GM12878 (cell line): Measurements from ENCODE around the gene FAM89A. TPM values are rescaled to one million over a fixed set of nuclear protein-coding genes. Genes with fewer than 3 reads are reported as not detected.
A peak's percentile ranks its signal among the peaks of the same experiment; 100 is the strongest.

Experiments
- ATAC-seq: fragments of 200-7000 bp; cut with Tn5 transposase; 3 replicates; pipeline ENCODE4 v1.9.1; 2020; ENCODE audit warnings: mild to moderate bottlenecking, moderate library complexity
- BruUV-seq: library from RNA; stranded (reverse); fragments of 400-500 nt; replicated peaks from 2 replicates; lab custom pipeline; 2021; lab: Mats Ljungman, UMichigan
- CTCF ChIA-PET: fragments of 300-600 bp; sonication (Branson Sonifier 250); formaldehyde crosslinking; extraction: SDS; loops from one replicate; lab custom pipeline; 2021; ENCODE audit warnings: inconsistent platforms; lab: Yijun Ruan, JAX
- POLR2A ChIA-PET: fragments of 350-600 bp; formaldehyde crosslinking; extraction: SDS; loops from one replicate; lab custom pipeline; 2021; ENCODE audit warnings: inconsistent platforms; lab: Charles Lee
- RAD21 ChIA-PET: fragments of 300-600 bp; sonication (Branson Sonifier 250); formaldehyde crosslinking; loops from one replicate; lab custom pipeline; 2023; ENCODE audit warnings: antibody characterized with exemption; ENCODE audit not compliant: unreplicated experiment; lab: Charles Lee
- SMC1A ChIA-PET: fragments of 300-600 bp; sonication (Branson Sonifier 250); formaldehyde crosslinking; loops from one replicate; lab custom pipeline; 2023; ENCODE audit not compliant: unreplicated experiment, uncharacterized antibody; lab: Charles Lee
- DNase-seq: peaks from one replicate; pipeline ENCODE4 v3.0.0-alpha.2; 2011; ENCODE audit warnings: low read depth, low spot score
- FAIRE-seq: peaks from 3 replicates; lab custom pipeline; 2011; peaks lifted over from hg19 to GRCh38; lab: Jason Lieb, UNC
- H2AFZ ChIP-seq: 2 replicates; pipeline ENCODE4 v1.6.0; 2011; ENCODE audit warnings: low read depth, low read length, control low read depth; ENCODE audit not compliant: control insufficient read depth
- H3K27ac ChIP-seq: 2 replicates; pipeline ENCODE4 v1.5.1; 2011; ENCODE audit warnings: control low read depth; ENCODE audit not compliant: control insufficient read depth, insufficient read depth
- H3K27me3 ChIP-seq, 2 experiments: replicated peaks in 1 of 2; 2 replicates each; pipeline versions ENCODE4 v1.6.0 to v1.6.1; 2011; ENCODE audit warnings: low read length in 1 of 2; ENCODE audit not compliant: control insufficient read depth in 2 of 2, insufficient read depth in 2 of 2
- H3K36me3 ChIP-seq, 2 experiments: 2 replicates each; pipeline ENCODE4 v1.5.1; 2011; ENCODE audit warnings: low read length in 1 of 2; ENCODE audit not compliant: control insufficient read depth in 2 of 2, insufficient read depth in 2 of 2
- H3K4me1 ChIP-seq: 2 replicates; pipeline ENCODE4 v1.6.1; 2011; ENCODE audit warnings: mild to moderate bottlenecking, low read length, moderate library complexity, mixed read lengths; ENCODE audit not compliant: control insufficient read depth, insufficient read depth
- H3K4me2 ChIP-seq: 2 replicates; pipeline ENCODE4 v1.6.0; 2011; ENCODE audit warnings: control low read depth; ENCODE audit not compliant: control insufficient read depth, insufficient read depth
- H3K4me3 ChIP-seq: fragments of 200-600 bp; sonication (generic); 2 replicates; pipeline ENCODE4 v1.5.1; 2016
- H3K79me2 ChIP-seq: 2 replicates; pipeline ENCODE4 v1.6.0; 2011; ENCODE audit warnings: low read length; ENCODE audit not compliant: control insufficient read depth, insufficient read depth
- H3K9ac ChIP-seq: 2 replicates; pipeline ENCODE4 v1.8.0; 2011; ENCODE audit warnings: low read length, control low read depth, mixed read lengths; ENCODE audit not compliant: control insufficient read depth, insufficient read depth
- H3K9me3 ChIP-seq: replicated peaks from 3 replicates; pipeline ENCODE4 v1.5.1; 2011; ENCODE audit warnings: mild to moderate bottlenecking, low read length; ENCODE audit not compliant: control insufficient read depth, insufficient read depth
- H4K20me1 ChIP-seq: 2 replicates; pipeline ENCODE4 v1.6.0; 2011; ENCODE audit not compliant: control insufficient read depth, insufficient read depth
- BCL3 ChIP-seq: IDR thresholded peaks from 2 replicates; pipeline ENCODE4 v1.6.1; 2011; ENCODE audit warnings: borderline replicate concordance, low read depth, mild to moderate bottlenecking, moderate library complexity, low read length; ENCODE audit not compliant: insufficient read depth, poor library complexity, severe bottlenecking
- BMI1 ChIP-seq: fragments of 450-650 bp; IDR thresholded peaks from 2 replicates; pipeline ENCODE4 v1.6.1; 2016; ENCODE audit warnings: mild to moderate bottlenecking, moderate library complexity, borderline replicate concordance
- CBX5 ChIP-seq: sonication (generic); IDR thresholded peaks from 2 replicates; pipeline ENCODE4 v1.6.1; 2016; ENCODE audit warnings: low read depth, moderate library complexity, mild to moderate bottlenecking, inconsistent platforms
- CTCF ChIP-seq, 3 experiments: IDR thresholded peaks in 2 of 3; conservative IDR thresholded peaks in 1 of 3; 2 replicates each; pipeline ENCODE4 v1.5.1; 2011; ENCODE audit warnings: low read depth in 3 of 3, low read length in 3 of 3, mild to moderate bottlenecking in 3 of 3, control low read depth in 2 of 3, moderate library complexity in 2 of 3, inconsistent platforms in 1 of 3, mixed read lengths in 1 of 3; ENCODE audit not compliant: control insufficient read depth in 2 of 3, insufficient read depth in 1 of 3; ENCODE audit errors: extremely low read depth in 1 of 3
- DPF2 ChIP-seq: fragments of 450-650 bp; IDR thresholded peaks from 2 replicates; pipeline ENCODE4 v1.6.1; 2017; ENCODE audit warnings: mild to moderate bottlenecking
- FOS ChIP-seq: IDR thresholded peaks from 3 replicates; pipeline ENCODE4 v1.6.1; 2011; ENCODE audit warnings: borderline replicate concordance; ENCODE audit not compliant: insufficient read length; ENCODE audit errors: extremely low read depth
- HDAC6 ChIP-seq: fragments of 200-600 bp; sonication (generic); IDR thresholded peaks from one replicate; pipeline ENCODE4 v1.8.0; 2017; ENCODE audit warnings: antibody characterized with exemption; ENCODE audit not compliant: unreplicated experiment
- KLF5 ChIP-seq: fragments of 450-650 bp; IDR thresholded peaks from 2 replicates; pipeline ENCODE4 v1.6.1; 2014; ENCODE audit warnings: mild to moderate bottlenecking; ENCODE audit not compliant: partially characterized antibody
- NFYB ChIP-seq: IDR thresholded peaks from 2 replicates; pipeline ENCODE4 v1.6.1; 2011; ENCODE audit warnings: low read depth, mild to moderate bottlenecking, low read length, improper control_type of control experiment, moderate library complexity; ENCODE audit not compliant: insufficient read depth
- NR2C1 ChIP-seq: fragments of 450-650 bp; IDR thresholded peaks from 2 replicates; pipeline ENCODE4 v1.6.1; 2017; ENCODE audit warnings: antibody characterized with exemption, mild to moderate bottlenecking, moderate library complexity
- PAX5 ChIP-seq: IDR thresholded peaks from 2 replicates; pipeline ENCODE4 v1.6.1; 2011; ENCODE audit warnings: low read depth, low read length, borderline replicate concordance
- SMAD1 ChIP-seq: fragments of 450-650 bp; IDR thresholded peaks from 2 replicates; pipeline ENCODE4 v1.6.1; 2018; ENCODE audit warnings: mild to moderate bottlenecking, low read depth; ENCODE audit not compliant: partially characterized antibody
- TAF1 ChIP-seq: IDR thresholded peaks from 2 replicates; pipeline ENCODE4 v1.6.1; 2011; ENCODE audit warnings: mild to moderate bottlenecking, low read depth, low read length, borderline replicate concordance
- USF1 ChIP-seq: IDR thresholded peaks from 2 replicates; pipeline ENCODE4 v1.6.1; 2011; ENCODE audit warnings: borderline replicate concordance, low read depth, mild to moderate bottlenecking, moderate library complexity, mixed read lengths, low read length; ENCODE audit not compliant: insufficient read depth; ENCODE audit errors: extremely low read length
- YBX1 ChIP-seq: fragments of 450-650 bp; IDR thresholded peaks from 2 replicates; pipeline ENCODE4 v1.6.1; 2016; ENCODE audit warnings: antibody characterized with exemption
- ZNF274 ChIP-seq: IDR thresholded peaks from one replicate; pipeline ENCODE4 v1.8.0; 2011; ENCODE audit not compliant: insufficient read length, insufficient read depth
- WGBS: methylation state at CpG from one replicate; pipeline ENCODE4 v1.1.6; 2016; ENCODE audit warnings: low lambda C conversion rate; ENCODE audit not compliant: insufficient replicate concordance, insufficient coverage; ENCODE audit errors: missing lambda C conversion rate; 5-methylcytosine and 5-hydroxymethylcytosine counted together
- in situ Hi-C: fragments of 300-500 bp; cut with MboI; formaldehyde crosslinking; loops from 9 replicates; pipeline ENCODE4 v1.14.3; 2018; ENCODE audit warnings: mixed read lengths
- intact Hi-C: fragments of 100-400 bp; cut with micrococcal nuclease; formaldehyde crosslinking; loops from one replicate; pipeline ENCODE4 v1.14.2; 2022; ENCODE audit not compliant: unreplicated experiment
- polyA plus RNA-seq, 11 experiments: library from polyadenylated mRNA; depleted of rRNA in 4 of 11; unstranded in 6 of 11; stranded (reverse) in 5 of 11; fragments of >200 nt; fragmentation: Nextera tagmentation in 4 of 11; fragmentation: Illumina TruSeq in 1 of 11; extraction: Ambion mirVana in 4 of 11; extraction: Trizol in 1 of 11; gene quantifications; 1 replicate in 1 of 11; 2 replicates in 10 of 11; pipeline versions ENCODE4 v1.2.1 to v1.2.3, GENCODE V29; 2011 to 2016; ENCODE audit warnings: inconsistent platforms in 2 of 11, missing spikeins in 2 of 11, low read depth in 1 of 11
- total RNA-seq, 4 experiments: library from RNA; depleted of rRNA in 3 of 4; stranded (reverse); fragments of >200 nt in 3 of 4; fragmentation: Illumina TruSeq in 1 of 4; extraction: Trizol in 1 of 4; gene quantifications; 2 replicates each; pipeline versions ENCODE4 v1.2.1 to v1.2.3, GENCODE V29; 2013 to 2021

FAM89A gene
- total and polyA plus RNA-seq, 10 of the 15 experiments (the other 5 are each of a cell fraction or from before 2014, with no cell fraction given), result 0.06 to 0.72 (median 0.14) TPM; not detected in 4

GRCh38 chr1:230975636-230976035 lies 64.4 kb downstream of the FAM89A start (continued):
- TF ChIP-seq BMI1, result no peak

GRCh38 chr1:230972855-230973271 lies 67.2 kb downstream of the FAM89A start:
- Histone ChIP-seq H3K36me3 (peaks cover 0 to 8% of the 10 kb centered on the region in 2 experiments; a peak in 2 of 4 replicates), H3K4me1 (peaks cover 19% of the 10 kb centered on the region), H4K20me1 (no peaks in the 10 kb centered on the region), H3K9ac (no peak overlapping the region), H3K9me3 (no peaks in the 10 kb centered on the region), H3K4me3 (no peak overlapping the region; the same call in 1 of the 2 replicates), H3K79me2 (peaks cover 27% of the 10 kb centered on the region), H2AFZ (peak overlapping the region; percentile 87), H3K27me3 (no peaks in the 10 kb centered on the region), H3K27ac (peak overlapping the region; percentile 74), H3K4me2 (peak overlapping the region; percentile 84)
- intact Hi-C loops, result no loop called here
- CTCF ChIA-PET, result interaction anchor here (0.6 to 2.4 kb wide), 5 partner anchors 9 to 536 kb away, joined by 3 to 12 read pairs (median 4); no protein-coding TSS in a partner anchor
- POLR2A ChIA-PET, result interaction anchor here (1.2 kb wide), 2 partner anchors 15 to 22 kb away, joined by 3 to 5 read pairs; no protein-coding TSS in a partner anchor
- 4% methylated on average over 1 of the region's 1 CpG for WGBS
- in situ Hi-C loops, result no loop called here
- RAD21 ChIA-PET, result interaction anchor here (0.6 to 1.3 kb wide), 3 partner anchors 15 to 378 kb away, joined by 3 to 10 read pairs (median 3); no protein-coding TSS in a partner anchor
- peak; percentile 84 for ATAC-seq
- FAIRE-seq, result peak; percentile 61
- no TSS peak for BruUV-seq
- SMC1A ChIA-PET, result interaction anchor here (0.7 to 7.2 kb wide), 4 partner anchors 9 to 330 kb away, joined by 3 to 69 read pairs (median 4); no protein-coding TSS in a partner anchor
- DNase-seq, result peak; percentile 55
- TF ChIP-seq YBX1 (no peak), ZNF274 (no peak), HDAC6 (no peak), NR2C1 (no peak), SMAD1 (no peak), CBX5 (0 out of 2 replicates have a peak, but pooled peaks have one; percentile 64), TAF1 (no peak), DPF2 (0 out of 2 replicates have a peak, but pooled peaks have one; percentile 31), BCL3 (no peak), PAX5 (no peak), NFYB (no peak), FOS (no peak), KLF5 (no peak), USF1 (no peak), CTCF (IDR thresholded peaks at IDR 0.05 in 2 of 3, conservative IDR thresholded peaks at IDR 0.05 in 1 of 3; ENCODE audit: control insufficient read depth in 2 of 3, extremely low read depth in 1 of 3, insufficient read depth in 1 of 3, low read depth in 3 of 3, low read length in 3 of 3) (no peak)
